OCI-LY7 (cell line): ENCODE results near the gene CFAP54.
A peak's percentile ranks its signal among the peaks of the same experiment; 100 is the strongest.

Experiments used
- EZH2phosphoT487 ChIP-seq: fragments of 200-600 bp; sonication (generic); IDR thresholded peaks from 2 replicates; pipeline ENCODE4 v1.6.1; 2018; ENCODE audit warnings: low read depth, borderline replicate concordance, mild to moderate bottlenecking, mixed run types, antibody characterized with exemption, low read length, moderate library complexity, mixed read lengths
- TF ChIP-seq, protein P1 (sequence below): fragments of 200-600 bp; sonication (generic); conservative IDR thresholded peaks from 2 replicates; pipeline ENCODE4 v1.5.1; 2014; ENCODE audit warnings: mild to moderate bottlenecking, antibody characterized with exemption, low read length, moderate library complexity, mixed read lengths

DNA sequence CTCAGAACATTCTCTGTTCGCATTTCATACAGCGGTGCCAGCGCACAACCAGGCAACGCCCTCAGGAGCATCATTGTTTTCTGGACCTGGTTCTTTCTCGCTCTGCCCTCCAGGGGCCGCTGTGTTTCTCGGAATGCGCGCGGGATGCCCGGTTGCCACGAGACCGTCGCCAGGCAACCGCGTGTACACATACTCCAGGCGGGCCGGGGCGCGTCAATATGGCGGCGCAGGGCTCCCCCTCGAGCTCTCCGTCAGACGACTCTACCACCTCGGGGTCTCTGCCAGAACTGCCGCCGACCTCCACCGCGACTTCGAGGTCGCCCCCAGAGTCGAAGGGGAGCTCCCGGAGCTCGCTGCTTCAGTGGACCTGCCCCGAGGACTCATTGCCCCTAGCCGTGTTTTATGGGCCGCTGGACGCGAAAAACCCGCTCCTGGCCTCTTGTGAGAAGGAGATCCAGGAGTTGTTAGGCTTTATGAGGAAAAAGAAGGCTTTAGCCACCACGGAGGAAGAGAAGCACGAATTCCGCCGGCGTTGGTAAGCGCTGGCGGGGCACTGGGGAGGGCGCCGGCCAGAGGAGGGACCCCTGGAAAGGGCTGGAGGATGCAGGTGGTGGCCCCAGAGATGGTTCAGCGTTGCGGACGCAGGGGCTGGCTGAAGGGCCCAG lies at the start of gene CFAP54:
- TF ChIP-seq, protein P1, sequence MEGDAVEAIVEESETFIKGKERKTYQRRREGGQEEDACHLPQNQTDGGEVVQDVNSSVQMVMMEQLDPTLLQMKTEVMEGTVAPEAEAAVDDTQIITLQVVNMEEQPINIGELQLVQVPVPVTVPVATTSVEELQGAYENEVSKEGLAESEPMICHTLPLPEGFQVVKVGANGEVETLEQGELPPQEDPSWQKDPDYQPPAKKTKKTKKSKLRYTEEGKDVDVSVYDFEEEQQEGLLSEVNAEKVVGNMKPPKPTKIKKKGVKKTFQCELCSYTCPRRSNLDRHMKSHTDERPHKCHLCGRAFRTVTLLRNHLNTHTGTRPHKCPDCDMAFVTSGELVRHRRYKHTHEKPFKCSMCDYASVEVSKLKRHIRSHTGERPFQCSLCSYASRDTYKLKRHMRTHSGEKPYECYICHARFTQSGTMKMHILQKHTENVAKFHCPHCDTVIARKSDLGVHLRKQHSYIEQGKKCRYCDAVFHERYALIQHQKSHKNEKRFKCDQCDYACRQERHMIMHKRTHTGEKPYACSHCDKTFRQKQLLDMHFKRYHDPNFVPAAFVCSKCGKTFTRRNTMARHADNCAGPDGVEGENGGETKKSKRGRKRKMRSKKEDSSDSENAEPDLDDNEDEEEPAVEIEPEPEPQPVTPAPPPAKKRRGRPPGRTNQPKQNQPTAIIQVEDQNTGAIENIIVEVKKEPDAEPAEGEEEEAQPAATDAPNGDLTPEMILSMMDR, result peak; percentile 90
- no peak for TF ChIP-seq EZH2phosphoT487
